Measurements from ENCODE around the gene MTX2.

GRCh38 chr2:176338395-176338794, 69.2 kb downstream of the MTX2 start:
- TF ChIP-seq CTCF (IDR thresholded peaks at IDR 0.05) (no peak), POLR2A (IDR thresholded peaks at IDR 0.05) (no peak)

Data from lower leg skin (tissue), 3 donors.